ENCODE data around the gene SEC24C.
"Not testable (repeated sequence)": the region's sequence is repeated elsewhere in the genome, so short reads cannot be mapped to it uniquely, and the experiment has no call there.

The SEC24C gene

GRCh38 chr10:73743905-73744663, at the start of gene SEC24C:
Gene SEC24C (plus strand): TSS chr10:73744372. CDS start chr10:73746833, 2,461 bp downstream.
- FAIRE-seq: no peak

GRCh38 chr10:73695302-73695701, 48.9 kb upstream of the SEC24C start:
- not testable (repeated sequence) for DNase-seq (ENCODE audit: insufficient read length, low spot score); FAIRE-seq

More at GRCh38 chr10:73743905-73744663, at the start of gene SEC24C:
- peak; percentile 95 for DNase-seq (ENCODE audit: insufficient read length, low spot score)

GRCh38 chr10:73697675-73698159, 46.5 kb upstream of the SEC24C start, which contains the start of gene AGAP5:
Gene AGAP5 (minus strand): TSS chr10:73698109. CDS start chr10:73697755, 354 bp downstream.
- FAIRE-seq; DNase-seq (ENCODE audit: insufficient read length, low spot score): not testable (repeated sequence)

- not testable (repeated sequence) for FAIRE-seq
Observed at GRCh38 chr10:73698819-73699218, 45.4 kb upstream of the SEC24C start.

GRCh38 chr10:73703924-73704323, 40.2 kb upstream of the SEC24C start:
- not testable (repeated sequence) for DNase-seq (ENCODE audit: insufficient read length, low spot score); FAIRE-seq

More at GRCh38 chr10:73698819-73699218, 45.4 kb upstream of the SEC24C start:
- not testable (repeated sequence) for DNase-seq (ENCODE audit: insufficient read length, low spot score)

- FAIRE-seq; DNase-seq (ENCODE audit: insufficient read length, low spot score): not testable (repeated sequence)
Observed at GRCh38 chr10:73705506-73706072, 38.6 kb upstream of the SEC24C start.

- DNase-seq (ENCODE audit: insufficient read length, low spot score); FAIRE-seq: not testable (repeated sequence)
Observed at GRCh38 chr10:73706488-73706887, 37.7 kb upstream of the SEC24C start.

GRCh38 chr10:73707628-73708027, 36.5 kb upstream of the SEC24C start:
- not testable (repeated sequence) for DNase-seq (ENCODE audit: insufficient read length, low spot score); FAIRE-seq

- FAIRE-seq; DNase-seq (ENCODE audit: insufficient read length, low spot score): not testable (repeated sequence)
Observed at GRCh38 chr10:73708122-73708521, 36.0 kb upstream of the SEC24C start.

- not testable (repeated sequence) for DNase-seq (ENCODE audit: insufficient read length, low spot score); FAIRE-seq
Observed at GRCh38 chr10:73711683-73712082, 32.5 kb upstream of the SEC24C start.

- not testable (repeated sequence) for DNase-seq (ENCODE audit: insufficient read length, low spot score); FAIRE-seq
Observed at GRCh38 chr10:73713912-73714311, 30.3 kb upstream of the SEC24C start.

- FAIRE-seq; DNase-seq (ENCODE audit: insufficient read length, low spot score): not testable (repeated sequence)
Observed at GRCh38 chr10:73714483-73714882, 29.7 kb upstream of the SEC24C start.

- not testable (repeated sequence) for FAIRE-seq; DNase-seq (ENCODE audit: insufficient read length, low spot score)
Observed at GRCh38 chr10:73715179-73716156, 28.7 kb upstream of the SEC24C start.

- no peak for FAIRE-seq
Observed at GRCh38 chr10:73716251-73716650, 27.9 kb upstream of the SEC24C start.

GRCh38 chr10:73717556-73717955, 26.6 kb upstream of the SEC24C start:
- FAIRE-seq (no peak), DNase-seq (ENCODE audit: insufficient read length, low spot score) (no peak)

More at GRCh38 chr10:73716251-73716650, 27.9 kb upstream of the SEC24C start:
- DNase-seq (ENCODE audit: insufficient read length, low spot score): no peak

GRCh38 chr10:73720561-73720960, 23.6 kb upstream of the SEC24C start:
- not testable (repeated sequence) for FAIRE-seq; DNase-seq (ENCODE audit: insufficient read length, low spot score)

GRCh38 chr10:73723516-73723915, 20.7 kb upstream of the SEC24C start:
- DNase-seq (ENCODE audit: insufficient read length, low spot score) (no peak), FAIRE-seq (no peak)

- not testable (repeated sequence) for FAIRE-seq; DNase-seq (ENCODE audit: insufficient read length, low spot score)
Observed at GRCh38 chr10:73729781-73730152, 14.4 kb upstream of the SEC24C start.

- FAIRE-seq: no peak
- peak; percentile 84 for DNase-seq (ENCODE audit: insufficient read length, low spot score)
Observed at GRCh38 chr10:73730153-73730906, 13.8 kb upstream of the SEC24C start.
